Measurements from ENCODE around the gene ABHD8.
A peak's percentile ranks its signal among the peaks of the same experiment; 100 is the strongest.
"Not testable (repeated sequence)": the region's sequence is repeated elsewhere in the genome, so short reads cannot be mapped to it uniquely, and the experiment has no call there.

ABHD8 gene

DNA sequence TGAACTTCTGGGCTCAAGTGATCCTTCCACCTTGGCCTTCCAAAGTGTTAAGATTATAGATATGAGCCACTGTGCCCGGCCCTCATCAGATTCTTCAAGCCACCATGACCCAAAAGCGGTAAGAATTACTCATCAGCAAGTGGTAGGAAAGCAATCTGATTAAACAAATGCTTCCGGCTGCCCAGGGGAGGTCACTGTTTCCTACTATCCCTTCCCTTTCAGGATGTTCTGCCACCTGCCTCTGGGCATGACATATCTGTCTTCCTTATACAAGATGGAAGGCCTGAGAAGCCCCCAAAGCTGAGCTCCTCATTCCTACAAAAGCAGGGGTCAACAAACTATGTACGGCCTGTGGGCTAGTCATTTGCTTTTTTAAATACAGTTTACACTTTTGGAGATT is 7.0 kb downstream of the ABHD8 start:
- Histone ChIP-seq H3K4me1 (ENCODE audit: control extremely low read depth in 1 of 4, control insufficient read depth in 4 of 4, insufficient read depth in 4 of 4, low read length in 3 of 4) (peaks cover 0 to 11% (median 7%) of the 10 kb centered on the region in 4 experiments), H3K36me3 (ENCODE audit: control insufficient read depth in 4 of 4, insufficient read depth in 4 of 4, low read length in 3 of 4) (peaks cover 2 to 32% (median 23%) of the 10 kb centered on the region in 4 experiments), H3K27ac (ENCODE audit: insufficient read depth in 1 of 2, low read depth in 1 of 2, low read length in 2 of 2, poor library complexity in 1 of 2, severe bottlenecking in 2 of 2) (no peak overlapping the region), H3K27me3 (replicated peaks in 2 of 5; ENCODE audit: control insufficient read depth in 4 of 5, insufficient read depth in 5 of 5, low read length in 4 of 5) (no peaks in the 10 kb centered on the region), H3K4me3 (ENCODE audit: control insufficient read depth in 1 of 7, extremely low read depth in 1 of 7, insufficient read depth in 4 of 7, low read depth in 2 of 7, low read length in 6 of 7) (no peak overlapping the region), H3K9me3 (ENCODE audit: control extremely low read depth in 1 of 5, control insufficient read depth in 4 of 5, insufficient read depth in 2 of 5, low read depth in 1 of 5, low read length in 4 of 5) (peaks cover 0 to 8% (median 0%) of the 10 kb centered on the region in 5 experiments)
- ChIA-PET POLR2A (no interaction called here), CTCF (interaction anchor here (1.0 kb wide), 1 partner anchor 8 kb away, joined by 3 read pairs; no protein-coding TSS in a partner anchor)
- 90% methylated on average over 3 of the region's 4 CpGs for WGBS (ENCODE audit: insufficient coverage)
- peak in 1 of 3 donors; percentile 13 for DNase-seq

DNA sequence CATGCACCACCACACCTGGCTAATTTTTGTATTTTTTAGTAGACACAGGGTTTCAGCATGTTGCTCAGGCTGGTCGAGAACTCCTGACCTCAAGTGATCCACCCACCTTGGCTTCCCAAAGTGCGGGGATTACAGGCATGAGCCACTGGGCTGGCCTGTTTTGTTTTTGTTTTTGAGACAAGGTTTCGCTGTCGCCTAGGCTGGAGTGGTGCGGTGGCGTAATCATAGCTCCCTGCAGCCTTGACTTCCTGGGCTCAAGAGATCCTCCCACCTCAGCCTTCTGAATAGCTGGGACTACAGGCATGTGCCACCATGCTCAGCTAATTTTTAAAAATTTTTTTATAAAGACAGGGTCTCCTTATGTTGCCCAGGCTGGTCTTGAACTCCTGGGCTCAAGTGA is 7.7 kb downstream of the ABHD8 start:
- 100% methylated on average over 6 of the region's 6 CpGs for WGBS (ENCODE audit: insufficient coverage)
- CTCF ChIA-PET = interaction anchor here (1.0 kb wide), 1 partner anchor 9 kb away, joined by 3 read pairs; no protein-coding TSS in a partner anchor
- H3K4me1 ChIP-seq (ENCODE audit: control extremely low read depth in 1 of 4, control insufficient read depth in 4 of 4, insufficient read depth in 4 of 4, low read length in 3 of 4) = peaks cover 0 to 11% (median 7%) of the 10 kb centered on the region in 4 experiments
- H3K4me3 ChIP-seq (ENCODE audit: control insufficient read depth in 1 of 7, extremely low read depth in 1 of 7, insufficient read depth in 4 of 7, low read depth in 2 of 7, low read length in 6 of 7); H3K27me3 ChIP-seq (replicated peaks in 2 of 5; ENCODE audit: control insufficient read depth in 4 of 5, insufficient read depth in 5 of 5, low read length in 4 of 5); H3K9me3 ChIP-seq (ENCODE audit: control extremely low read depth in 1 of 5, control insufficient read depth in 4 of 5, insufficient read depth in 2 of 5, low read depth in 1 of 5, low read length in 4 of 5); H3K27ac ChIP-seq (ENCODE audit: insufficient read depth in 1 of 2, low read depth in 1 of 2, low read length in 2 of 2, poor library complexity in 1 of 2, severe bottlenecking in 2 of 2); DNase-seq; POLR2A ChIA-PET: not testable (repeated sequence)
- peaks cover 2 to 25% (median 19%) of the 10 kb centered on the region in 4 experiments for H3K36me3 ChIP-seq (ENCODE audit: control insufficient read depth in 4 of 4, insufficient read depth in 4 of 4, low read length in 3 of 4)

DNA sequence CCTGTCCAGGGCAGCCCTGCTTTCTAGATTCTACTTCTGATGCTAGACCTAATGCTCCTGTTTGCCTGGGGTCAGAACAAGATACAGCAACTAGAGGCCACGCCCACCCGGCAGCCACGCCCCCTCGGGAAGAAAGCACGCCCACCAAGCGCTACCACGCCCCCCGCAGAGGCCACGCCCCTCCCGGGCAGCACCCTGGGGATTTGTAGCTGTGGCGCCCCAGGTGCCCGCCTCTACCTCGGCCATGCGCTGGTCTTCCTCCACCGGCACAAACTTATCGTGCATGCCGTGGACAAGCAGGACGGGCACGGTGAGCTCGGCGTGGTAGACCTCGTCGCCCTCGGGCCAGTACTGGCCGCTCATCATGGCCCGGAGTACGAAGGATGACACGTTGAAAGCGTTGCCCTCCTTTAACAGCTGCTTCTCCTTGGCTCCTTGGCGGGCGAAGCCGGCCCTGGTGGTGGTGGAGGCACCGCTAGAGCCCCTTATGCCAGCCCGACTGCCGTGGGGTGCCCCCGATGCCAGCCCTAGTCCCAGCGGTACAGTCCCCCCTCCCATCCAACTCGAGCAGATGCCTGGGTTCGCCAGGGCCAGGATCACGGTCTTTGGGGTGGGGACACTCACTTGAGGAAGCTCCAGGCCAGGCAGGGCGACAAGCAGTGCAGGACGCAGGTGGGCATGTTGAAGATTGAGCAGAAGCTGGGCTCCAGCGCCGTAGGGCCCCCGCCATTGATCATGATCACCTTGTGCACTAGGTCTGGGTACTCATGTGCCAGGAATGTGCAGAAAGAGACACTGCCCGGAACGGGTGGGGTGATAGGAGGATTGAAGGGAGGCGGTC is 9.0 kb downstream of the ABHD8 start:
- Histone ChIP-seq H3K4me3 (ENCODE audit: control insufficient read depth in 1 of 7, extremely low read depth in 1 of 7, insufficient read depth in 4 of 7, low read depth in 2 of 7, low read length in 6 of 7) (no peak overlapping the region), H3K27me3 (replicated peaks in 2 of 5; ENCODE audit: control insufficient read depth in 4 of 5, insufficient read depth in 5 of 5, low read length in 4 of 5) (no peaks in the 10 kb centered on the region), H3K4me1 (ENCODE audit: control extremely low read depth in 1 of 4, control insufficient read depth in 4 of 4, insufficient read depth in 4 of 4, low read length in 3 of 4) (peaks cover 0 to 13% (median 8%) of the 10 kb centered on the region in 4 experiments), H3K9me3 (ENCODE audit: control extremely low read depth in 1 of 5, control insufficient read depth in 4 of 5, insufficient read depth in 2 of 5, low read depth in 1 of 5, low read length in 4 of 5) (peaks cover 0 to 8% (median 0%) of the 10 kb centered on the region in 5 experiments), H3K36me3 (ENCODE audit: control insufficient read depth in 4 of 4, insufficient read depth in 4 of 4, low read length in 3 of 4) (peaks cover 2 to 22% (median 18%) of the 10 kb centered on the region in 4 experiments), H3K27ac (ENCODE audit: insufficient read depth in 1 of 2, low read depth in 1 of 2, low read length in 2 of 2, poor library complexity in 1 of 2, severe bottlenecking in 2 of 2) (no peak overlapping the region)
- 93% methylated on average over 45 of the region's 48 CpGs for WGBS (ENCODE audit: insufficient coverage)
- ChIA-PET POLR2A (interaction anchor here (1.1 kb wide), 1 partner anchor 11 kb away, joined by 3 read pairs; the partner anchor contains the start of gene MRPL34), CTCF (interaction anchor here (0.8 to 17.5 kb wide), 5 partner anchors 11 to 95 kb away, joined by 3 to 183 read pairs (median 5); partner anchors contain the start of genes BABAM1, MRPL34 and USHBP1)
- peak in 2 of 3 donors; percentile 48 to 53 for DNase-seq

- H3K27ac ChIP-seq (ENCODE audit: insufficient read depth in 1 of 2, low read depth in 1 of 2, low read length in 2 of 2, poor library complexity in 1 of 2, severe bottlenecking in 2 of 2) = no peak overlapping the region
- ChIA-PET CTCF (interaction anchor here (0.8 to 17.5 kb wide), 9 partner anchors 9 to 95 kb away, joined by 3 to 183 read pairs (median 7); partner anchors contain the start of genes ABHD8, ANKLE1, BABAM1 and DDA1), POLR2A (interaction anchor here (1.1 kb wide), 1 partner anchor 12 kb away, joined by 3 read pairs; the partner anchor contains the start of gene MRPL34)
- H3K36me3 ChIP-seq (ENCODE audit: control insufficient read depth in 4 of 4, insufficient read depth in 4 of 4, low read length in 3 of 4) = peaks cover 2 to 20% (median 15%) of the 10 kb centered on the region in 4 experiments
- DNase-seq = no peak
- H3K4me1 ChIP-seq (ENCODE audit: control extremely low read depth in 1 of 4, control insufficient read depth in 4 of 4, insufficient read depth in 4 of 4, low read length in 3 of 4) = peaks cover 0 to 16% (median 8%) of the 10 kb centered on the region in 4 experiments
- H3K9me3 ChIP-seq (ENCODE audit: control extremely low read depth in 1 of 5, control insufficient read depth in 4 of 5, insufficient read depth in 2 of 5, low read depth in 1 of 5, low read length in 4 of 5) = peaks cover 0 to 6% (median 0%) of the 10 kb centered on the region in 5 experiments
- no peaks in the 10 kb centered on the region for H3K27me3 ChIP-seq (replicated peaks in 2 of 5; ENCODE audit: control insufficient read depth in 4 of 5, insufficient read depth in 5 of 5, low read length in 4 of 5)
- no peak overlapping the region for H3K4me3 ChIP-seq (ENCODE audit: control insufficient read depth in 1 of 7, extremely low read depth in 1 of 7, insufficient read depth in 4 of 7, low read depth in 2 of 7, low read length in 6 of 7)
- WGBS (ENCODE audit: insufficient coverage) = 94% methylated on average over 14 of the region's 14 CpGs
Observed at GRCh38 chr19:17293605-17294004, 9.6 kb downstream of the ABHD8 start.

- ChIA-PET CTCF (interaction anchor here (0.6 to 17.5 kb wide), 11 partner anchors 10 to 99 kb away, joined by 3 to 183 read pairs (median 6); partner anchors contain the start of genes ABHD8, ANKLE1, BABAM1 and DDA1), POLR2A (interaction anchor here (0.7 kb wide), 1 partner anchor 37 kb away, joined by 3 read pairs; no protein-coding TSS in a partner anchor)
- H3K27me3 ChIP-seq (replicated peaks in 2 of 5; ENCODE audit: control insufficient read depth in 4 of 5, insufficient read depth in 5 of 5, low read length in 4 of 5) = no peaks in the 10 kb centered on the region
- peaks cover 2 to 15% (median 10%) of the 10 kb centered on the region in 4 experiments for H3K36me3 ChIP-seq (ENCODE audit: control insufficient read depth in 4 of 4, insufficient read depth in 4 of 4, low read length in 3 of 4)
- DNase-seq = peak; percentile 77 to 88 (median 86)
- under 1% methylated on average over 37 of the region's 46 CpGs for WGBS (ENCODE audit: insufficient coverage)
- peaks cover 0 to 16% (median 8%) of the 10 kb centered on the region in 4 experiments for H3K4me1 ChIP-seq (ENCODE audit: control extremely low read depth in 1 of 4, control insufficient read depth in 4 of 4, insufficient read depth in 4 of 4, low read length in 3 of 4)
- H3K4me3 ChIP-seq (ENCODE audit: control insufficient read depth in 1 of 7, extremely low read depth in 1 of 7, insufficient read depth in 4 of 7, low read depth in 2 of 7, low read length in 6 of 7) = peak overlapping the region; percentile 58 to 86 (median 70)
- H3K9me3 ChIP-seq (ENCODE audit: control extremely low read depth in 1 of 5, control insufficient read depth in 4 of 5, insufficient read depth in 2 of 5, low read depth in 1 of 5, low read length in 4 of 5) = no peaks in the 10 kb centered on the region
- H3K27ac ChIP-seq (ENCODE audit: insufficient read depth in 1 of 2, low read depth in 1 of 2, low read length in 2 of 2, poor library complexity in 1 of 2, severe bottlenecking in 2 of 2) = peak overlapping the region in 1 of 2 experiments; percentile 75
Observed at GRCh38 chr19:17292301-17293074, 10.7 kb downstream of the ABHD8 start.

- 14% methylated on average over 20 of the region's 22 CpGs for WGBS (ENCODE audit: insufficient coverage)
- Histone ChIP-seq H3K9me3 (ENCODE audit: control extremely low read depth in 1 of 5, control insufficient read depth in 4 of 5, insufficient read depth in 2 of 5, low read depth in 1 of 5, low read length in 4 of 5) (no peaks in the 10 kb centered on the region), H3K27ac (ENCODE audit: insufficient read depth in 1 of 2, low read depth in 1 of 2, low read length in 2 of 2, poor library complexity in 1 of 2, severe bottlenecking in 2 of 2) (no peak overlapping the region), H3K27me3 (replicated peaks in 2 of 5; ENCODE audit: control insufficient read depth in 4 of 5, insufficient read depth in 5 of 5, low read length in 4 of 5) (no peaks in the 10 kb centered on the region), H3K4me3 (ENCODE audit: control insufficient read depth in 1 of 7, extremely low read depth in 1 of 7, insufficient read depth in 4 of 7, low read depth in 2 of 7, low read length in 6 of 7) (peak overlapping the region in 2 of 7 experiments; percentile 19 to 37), H3K36me3 (ENCODE audit: control insufficient read depth in 4 of 4, insufficient read depth in 4 of 4, low read length in 3 of 4) (peaks cover 2 to 20% (median 8%) of the 10 kb centered on the region in 4 experiments), H3K4me1 (ENCODE audit: control extremely low read depth in 1 of 4, control insufficient read depth in 4 of 4, insufficient read depth in 4 of 4, low read length in 3 of 4) (peaks cover 0 to 16% (median 8%) of the 10 kb centered on the region in 4 experiments)
- peak; percentile 84 to 94 (median 91) for DNase-seq
- ChIA-PET CTCF (interaction anchor here (0.7 to 17.5 kb wide), 3 partner anchors 17 to 107 kb away, joined by 3 to 183 read pairs (median 4); partner anchors contain the start of genes BABAM1 and USHBP1), POLR2A (interaction anchor here (0.6 kb wide), 1 partner anchor 190 kb away, joined by 3 read pairs; no protein-coding TSS in a partner anchor)
Observed at GRCh38 chr19:17289489-17289888, 13.7 kb downstream of the ABHD8 start.
